Activated B cell treated with CpG ODN at 0.5 μM for 24 hours (primary cell): ENCODE measurements around the gene SLC44A4. TPM values are rescaled to one million over a fixed set of nuclear protein-coding genes. Genes with fewer than 3 reads are reported as not detected.

ENCODE experiments used
- ATAC-seq: fragments of 200-7000 bp; cut with Tn5 transposase; one replicate; pipeline ENCODE4 v1.10.0; 2021; ENCODE audit warnings: low read depth, mild to moderate bottlenecking, moderate library complexity
- CTCF ChIA-PET: fragments of 350-600 bp; sonication (Branson Sonifier 250); formaldehyde crosslinking; loops from one replicate; lab custom pipeline; 2021; ENCODE audit warnings: antibody characterized with exemption; lab: Charles Lee
- POLR2A ChIA-PET: fragments of 350-600 bp; sonication (Branson Sonifier 250); formaldehyde crosslinking; loops from one replicate; lab custom pipeline; 2021; ENCODE audit warnings: antibody characterized with exemption; lab: Charles Lee
- DNase-seq: peaks from one replicate; pipeline ENCODE4 v3.0.0; 2022
- H3K27ac Mint-ChIP-seq: one replicate; pipeline ENCODE4 v1.8.0; 2020; ENCODE audit warnings: mixed read lengths
- H3K27me3 Mint-ChIP-seq: one replicate; pipeline ENCODE4 v1.8.0; 2021; ENCODE audit warnings: mixed read lengths
- H3K36me3 Mint-ChIP-seq: one replicate; pipeline ENCODE4 v1.8.0; 2021; ENCODE audit warnings: low read depth, mixed read lengths
- H3K4me1 Mint-ChIP-seq: one replicate; pipeline ENCODE4 v1.8.0; 2021; ENCODE audit warnings: mixed read lengths
- H3K4me3 Mint-ChIP-seq: one replicate; pipeline ENCODE4 v1.8.0; 2020; ENCODE audit warnings: mild to moderate bottlenecking, mixed read lengths
- H3K9me3 Mint-ChIP-seq: one replicate; pipeline ENCODE4 v1.8.0; 2020; ENCODE audit warnings: mixed read lengths
- intact Hi-C: fragments of 100-400 bp; cut with micrococcal nuclease; formaldehyde crosslinking; loops from one replicate; pipeline ENCODE4 v1.15.1; 2024
- total RNA-seq: library from RNA; stranded (reverse); gene quantifications from 2 replicates; pipeline ENCODE4 v1.2.3, GENCODE V29; 2022
- TF ChIP-seq, protein P1 (sequence below): fragments of 200-600 bp; IDR thresholded peaks from one replicate; pipeline ENCODE4 v1.8.0; 2022; ENCODE audit warnings: antibody characterized with exemption, mild to moderate bottlenecking

The SLC44A4 gene
- total RNA-seq, 1 donor from 2014 or later: not detected

- CTCF ChIA-PET: no interaction called here
- Mint-ChIP-seq H3K4me1 (no peaks in the 10 kb centered on the region), H3K27ac (no peak overlapping the region)
These were observed 5.8 kb upstream of the SLC44A4 start for GRCh38 chr6:31884528-31885035.

GRCh38 chr6:31883676-31884075 lies 4.9 kb upstream of the SLC44A4 start:
- H3K36me3 Mint-ChIP-seq: peaks cover 87% of the 10 kb centered on the region
- POLR2A ChIA-PET: no interaction called here
- ATAC-seq (no peak), DNase-seq (no peak)
- CTCF ChIA-PET: no interaction called here
- H3K9me3 Mint-ChIP-seq: no peaks in the 10 kb centered on the region
- intact Hi-C loops: no loop called here
- no peak overlapping the region for H3K4me3 Mint-ChIP-seq
- no peaks in the 10 kb centered on the region for H3K4me1 Mint-ChIP-seq
- no peak overlapping the region for H3K27ac Mint-ChIP-seq
- no peaks in the 10 kb centered on the region for H3K27me3 Mint-ChIP-seq
- TF ChIP-seq, protein P1, sequence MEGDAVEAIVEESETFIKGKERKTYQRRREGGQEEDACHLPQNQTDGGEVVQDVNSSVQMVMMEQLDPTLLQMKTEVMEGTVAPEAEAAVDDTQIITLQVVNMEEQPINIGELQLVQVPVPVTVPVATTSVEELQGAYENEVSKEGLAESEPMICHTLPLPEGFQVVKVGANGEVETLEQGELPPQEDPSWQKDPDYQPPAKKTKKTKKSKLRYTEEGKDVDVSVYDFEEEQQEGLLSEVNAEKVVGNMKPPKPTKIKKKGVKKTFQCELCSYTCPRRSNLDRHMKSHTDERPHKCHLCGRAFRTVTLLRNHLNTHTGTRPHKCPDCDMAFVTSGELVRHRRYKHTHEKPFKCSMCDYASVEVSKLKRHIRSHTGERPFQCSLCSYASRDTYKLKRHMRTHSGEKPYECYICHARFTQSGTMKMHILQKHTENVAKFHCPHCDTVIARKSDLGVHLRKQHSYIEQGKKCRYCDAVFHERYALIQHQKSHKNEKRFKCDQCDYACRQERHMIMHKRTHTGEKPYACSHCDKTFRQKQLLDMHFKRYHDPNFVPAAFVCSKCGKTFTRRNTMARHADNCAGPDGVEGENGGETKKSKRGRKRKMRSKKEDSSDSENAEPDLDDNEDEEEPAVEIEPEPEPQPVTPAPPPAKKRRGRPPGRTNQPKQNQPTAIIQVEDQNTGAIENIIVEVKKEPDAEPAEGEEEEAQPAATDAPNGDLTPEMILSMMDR: no peak

More at GRCh38 chr6:31884528-31885035, 5.8 kb upstream of the SLC44A4 start:
- DNase-seq (no peak), ATAC-seq (no peak)
- TF ChIP-seq, protein P1: no peak
- H3K4me3 Mint-ChIP-seq: no peak overlapping the region
- no peaks in the 10 kb centered on the region for H3K9me3 Mint-ChIP-seq
- POLR2A ChIA-PET: interaction anchor here (0.5 kb wide), 1 partner anchor 55 kb away, joined by 4 read pairs; no protein-coding TSS in a partner anchor
- no peaks in the 10 kb centered on the region for H3K27me3 Mint-ChIP-seq
- H3K36me3 Mint-ChIP-seq: peaks cover 93% of the 10 kb centered on the region
- intact Hi-C loops: no loop called here

DNA sequence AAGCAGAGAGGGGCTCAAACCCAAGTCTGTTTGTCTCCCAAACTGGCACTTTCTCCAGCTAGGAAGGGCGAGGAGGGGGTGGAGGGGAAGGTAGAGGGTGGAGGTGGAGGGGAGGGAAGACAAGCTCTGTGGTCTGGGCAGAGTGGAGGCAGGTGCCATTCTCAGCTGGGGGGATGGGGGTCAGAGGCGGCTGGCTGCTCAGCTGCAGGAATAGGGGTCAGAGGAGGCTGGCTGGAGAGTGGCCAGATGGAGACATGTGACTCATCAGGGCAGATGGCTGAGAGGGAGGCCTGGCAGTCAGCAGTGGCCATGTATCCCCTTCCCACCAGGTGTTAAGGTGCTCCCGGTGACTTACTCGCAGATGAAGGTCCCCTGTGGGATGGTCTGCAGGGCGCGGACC lies 3.5 kb upstream of the SLC44A4 start:
- intact Hi-C loops: no loop called here
- Mint-ChIP-seq H3K9me3 (no peaks in the 10 kb centered on the region), H3K36me3 (peaks cover 76% of the 10 kb centered on the region), H3K4me3 (no peak overlapping the region), H3K4me1 (no peaks in the 10 kb centered on the region), H3K27ac (no peak overlapping the region), H3K27me3 (no peaks in the 10 kb centered on the region)
- TF ChIP-seq, protein P1: no peak
- ChIA-PET POLR2A (interaction anchor here (0.6 to 0.7 kb wide), 2 partner anchors 26 to 258 kb away, joined by 4 to 9 read pairs; no protein-coding TSS in a partner anchor), CTCF (no interaction called here)
- DNase-seq (no peak), ATAC-seq (no peak)

GRCh38 chr6:31881136-31881859 lies 2.5 kb upstream of the SLC44A4 start:
- POLR2A ChIA-PET: interaction anchor here (0.7 to 0.9 kb wide), 3 partner anchors 25 to 217 kb away, joined by 3 to 4 read pairs (median 3); partner anchors contain the start of gene GPANK1
- Mint-ChIP-seq H3K4me1 (no peaks in the 10 kb centered on the region), H3K27me3 (no peaks in the 10 kb centered on the region), H3K9me3 (no peaks in the 10 kb centered on the region), H3K4me3 (no peak overlapping the region), H3K36me3 (peaks cover 66% of the 10 kb centered on the region), H3K27ac (no peak overlapping the region)
- CTCF ChIA-PET: no interaction called here
- TF ChIP-seq, protein P1: no peak
- intact Hi-C loops: no loop called here
- no peak for ATAC-seq
- no peak for DNase-seq

- no peaks in the 10 kb centered on the region for H3K9me3 Mint-ChIP-seq
- ChIA-PET CTCF (no interaction called here), POLR2A (no interaction called here)
- intact Hi-C loops: no loop called here
- no peaks in the 10 kb centered on the region for H3K4me1 Mint-ChIP-seq
- TF ChIP-seq, protein P1: no peak
- H3K27ac Mint-ChIP-seq: no peak overlapping the region
- peaks cover 60% of the 10 kb centered on the region for H3K36me3 Mint-ChIP-seq
- no peak overlapping the region for H3K4me3 Mint-ChIP-seq
- no peaks in the 10 kb centered on the region for H3K27me3 Mint-ChIP-seq
- DNase-seq (no peak), ATAC-seq (no peak)
These were observed 1.8 kb upstream of the SLC44A4 start for GRCh38 chr6:31880616-31881015.
